Measurements from ENCODE around the gene LRPAP1.
"Not testable (repeated sequence)": the region's sequence is repeated elsewhere in the genome, so short reads cannot be mapped to it uniquely, and the experiment has no call there.

DNA sequence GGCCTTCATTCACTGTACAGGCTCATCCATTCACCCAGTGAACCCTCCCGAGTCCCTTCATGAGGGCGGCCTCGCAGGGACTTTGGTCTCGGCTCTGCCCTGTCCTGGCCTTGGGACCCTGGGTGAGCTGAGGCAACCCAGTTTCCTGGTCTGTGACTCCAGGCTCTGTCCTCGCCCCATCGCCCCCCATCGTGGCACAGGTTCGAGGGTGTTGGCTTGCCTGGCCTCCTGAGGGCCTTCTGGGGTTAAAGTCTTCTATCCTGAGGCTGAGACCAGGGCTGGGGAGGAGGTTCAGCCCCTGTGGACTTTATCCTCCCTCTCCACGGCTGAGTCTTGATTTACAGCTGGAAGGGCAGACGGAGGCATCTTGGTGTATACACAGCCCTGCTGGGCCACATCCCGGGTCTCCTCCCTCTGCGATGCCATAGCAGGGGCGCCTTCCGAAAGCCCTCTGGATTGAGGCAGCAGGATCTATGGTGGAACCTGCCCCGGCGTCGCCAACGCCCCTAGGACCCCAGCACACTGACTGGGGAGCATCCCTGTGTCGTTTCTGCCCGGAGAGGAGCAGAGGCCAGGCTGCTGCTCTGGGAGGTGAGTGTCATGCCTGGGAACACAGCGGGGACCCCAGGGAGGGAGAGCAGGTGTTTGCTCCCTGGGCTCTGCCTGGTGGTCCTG is 44.4 kb upstream of the LRPAP1 start:
- TF ChIP-seq EP300, POLR2AphosphoS5, POLR2A (IDR thresholded peaks at IDR 0.05): not testable (repeated sequence)
- TF ChIP-seq, protein P1, sequence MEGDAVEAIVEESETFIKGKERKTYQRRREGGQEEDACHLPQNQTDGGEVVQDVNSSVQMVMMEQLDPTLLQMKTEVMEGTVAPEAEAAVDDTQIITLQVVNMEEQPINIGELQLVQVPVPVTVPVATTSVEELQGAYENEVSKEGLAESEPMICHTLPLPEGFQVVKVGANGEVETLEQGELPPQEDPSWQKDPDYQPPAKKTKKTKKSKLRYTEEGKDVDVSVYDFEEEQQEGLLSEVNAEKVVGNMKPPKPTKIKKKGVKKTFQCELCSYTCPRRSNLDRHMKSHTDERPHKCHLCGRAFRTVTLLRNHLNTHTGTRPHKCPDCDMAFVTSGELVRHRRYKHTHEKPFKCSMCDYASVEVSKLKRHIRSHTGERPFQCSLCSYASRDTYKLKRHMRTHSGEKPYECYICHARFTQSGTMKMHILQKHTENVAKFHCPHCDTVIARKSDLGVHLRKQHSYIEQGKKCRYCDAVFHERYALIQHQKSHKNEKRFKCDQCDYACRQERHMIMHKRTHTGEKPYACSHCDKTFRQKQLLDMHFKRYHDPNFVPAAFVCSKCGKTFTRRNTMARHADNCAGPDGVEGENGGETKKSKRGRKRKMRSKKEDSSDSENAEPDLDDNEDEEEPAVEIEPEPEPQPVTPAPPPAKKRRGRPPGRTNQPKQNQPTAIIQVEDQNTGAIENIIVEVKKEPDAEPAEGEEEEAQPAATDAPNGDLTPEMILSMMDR (IDR thresholded peaks at IDR 0.05), result not testable (repeated sequence)

All from stomach (tissue), 4 donors.